HepG2 (cell line): ENCODE measurements around the gene CAMK2G. TPM values are rescaled to one million over a fixed set of nuclear protein-coding genes. Genes with fewer than 3 reads are reported as not detected.

ENCODE experiments used
- CBX5 ChIP-seq: sonication (generic); formaldehyde crosslinking; IDR thresholded peaks from 2 replicates; pipeline ENCODE4 v1.4.0; 2020; ENCODE audit warnings: missing genetic modification reagents, borderline replicate concordance
- KIAA2018 ChIP-seq: sonication (generic); formaldehyde crosslinking; IDR thresholded peaks from 2 replicates; pipeline ENCODE4 v1.5.0; 2020; ENCODE audit warnings: mild to moderate bottlenecking, missing genetic modification reagents, borderline replicate concordance
- MATR3 ChIP-seq: sonication (generic); formaldehyde crosslinking; IDR thresholded peaks from 2 replicates; pipeline ENCODE4 v1.4.0; 2020; ENCODE audit warnings: missing genetic modification reagents
- ZNF136 ChIP-seq: sonication (generic); formaldehyde crosslinking; IDR thresholded peaks from 2 replicates; pipeline ENCODE4 v1.8.1; 2022; ENCODE audit warnings: low read depth, mild to moderate bottlenecking, moderate library complexity, missing genetic modification reagents
- ZNF468 ChIP-seq: sonication (generic); formaldehyde crosslinking; IDR thresholded peaks from 2 replicates; pipeline ENCODE4 v1.8.0; 2022; ENCODE audit warnings: mild to moderate bottlenecking, moderate library complexity, missing genetic modification reagents
- ZNF7 ChIP-seq: IDR thresholded peaks from 2 replicates; pipeline ENCODE4 v1.6.1; 2016; ENCODE audit warnings: missing biosample characterization, missing genetic modification reagents
- ZNF766 ChIP-seq: sonication (generic); formaldehyde crosslinking; IDR thresholded peaks from 2 replicates; pipeline ENCODE4 v1.5.0; 2020; ENCODE audit warnings: missing genetic modification reagents, borderline replicate concordance
- polyA plus RNA-seq, 8 experiments: library from polyadenylated mRNA; depleted of rRNA in 3 of 8; stranded (reverse) in 7 of 8; unstranded in 1 of 8; fragments of >200 nt; fragmentation: Illumina TruSeq in 4 of 8; extraction: Trizol in 4 of 8; gene quantifications; 2 replicates each; pipeline versions ENCODE4 v1.2.1 to v1.2.3, GENCODE V29; 2011 to 2016; ENCODE audit warnings: low read depth in 4 of 8, missing spikeins in 1 of 8, mixed read lengths in 1 of 8; ENCODE audit not compliant: insufficient read depth in 1 of 8
- total RNA-seq, 5 experiments: library from RNA; depleted of rRNA; stranded (reverse); fragments of >200 nt; fragmentation: Illumina TruSeq; extraction: Trizol; gene quantifications; 2 replicates each; pipeline ENCODE4 v1.2.3, GENCODE V29; 2016; ENCODE audit warnings: low read depth in 1 of 5
- TF ChIP-seq, protein P1 (sequence below): sonication (generic); formaldehyde crosslinking; IDR thresholded peaks from 2 replicates; pipeline ENCODE4 v1.8.1; 2022; ENCODE audit warnings: low read depth, mild to moderate bottlenecking, missing genetic modification reagents
- TF ChIP-seq, protein P2 (sequence below): fragments of 450-650 bp; IDR thresholded peaks from 2 replicates; pipeline ENCODE4 v1.6.1; 2017; ENCODE audit warnings: mild to moderate bottlenecking
- TF ChIP-seq, protein P3 (sequence below): sonication (generic); formaldehyde crosslinking; IDR thresholded peaks from 2 replicates; pipeline ENCODE4 v1.4.0; 2020; ENCODE audit warnings: missing genetic modification reagents; ENCODE audit errors: not compliant biosample characterization
- TF ChIP-seq, protein P4 (sequence below): IDR thresholded peaks from 2 replicates; pipeline ENCODE4 v1.6.1; 2016; ENCODE audit warnings: missing biosample characterization, missing genetic modification reagents, low read depth

The CAMK2G gene
- total and polyA plus RNA-seq, 2 of the 13 experiments (the other 11 are each of a cell fraction or from before 2014, with no cell fraction given), result 15.9 to 18.8 TPM

- TF ChIP-seq CBX5 (CRISPR knock-in tag) (no peak), MATR3 (CRISPR knock-in tag) (no peak), KIAA2018 (CRISPR knock-in tag) (no peak), ZNF7 (CRISPR knock-in tag) (no peak), ZNF766 (no peak), ZNF468 (CRISPR knock-in tag) (no peak), ZNF136 (CRISPR knock-in tag) (no peak)
- TF ChIP-seq, protein P1, sequence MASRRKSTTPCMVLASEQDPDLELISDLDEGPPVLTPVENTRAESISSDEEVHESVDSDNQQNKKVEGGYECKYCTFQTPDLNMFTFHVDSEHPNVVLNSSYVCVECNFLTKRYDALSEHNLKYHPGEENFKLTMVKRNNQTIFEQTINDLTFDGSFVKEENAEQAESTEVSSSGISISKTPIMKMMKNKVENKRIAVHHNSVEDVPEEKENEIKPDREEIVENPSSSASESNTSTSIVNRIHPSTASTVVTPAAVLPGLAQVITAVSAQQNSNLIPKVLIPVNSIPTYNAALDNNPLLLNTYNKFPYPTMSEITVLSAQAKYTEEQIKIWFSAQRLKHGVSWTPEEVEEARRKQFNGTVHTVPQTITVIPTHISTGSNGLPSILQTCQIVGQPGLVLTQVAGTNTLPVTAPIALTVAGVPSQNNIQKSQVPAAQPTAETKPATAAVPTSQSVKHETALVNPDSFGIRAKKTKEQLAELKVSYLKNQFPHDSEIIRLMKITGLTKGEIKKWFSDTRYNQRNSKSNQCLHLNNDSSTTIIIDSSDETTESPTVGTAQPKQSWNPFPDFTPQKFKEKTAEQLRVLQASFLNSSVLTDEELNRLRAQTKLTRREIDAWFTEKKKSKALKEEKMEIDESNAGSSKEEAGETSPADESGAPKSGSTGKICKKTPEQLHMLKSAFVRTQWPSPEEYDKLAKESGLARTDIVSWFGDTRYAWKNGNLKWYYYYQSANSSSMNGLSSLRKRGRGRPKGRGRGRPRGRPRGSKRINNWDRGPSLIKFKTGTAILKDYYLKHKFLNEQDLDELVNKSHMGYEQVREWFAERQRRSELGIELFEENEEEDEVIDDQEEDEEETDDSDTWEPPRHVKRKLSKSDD (CRISPR knock-in tag), result no peak
- TF ChIP-seq, protein P2, sequence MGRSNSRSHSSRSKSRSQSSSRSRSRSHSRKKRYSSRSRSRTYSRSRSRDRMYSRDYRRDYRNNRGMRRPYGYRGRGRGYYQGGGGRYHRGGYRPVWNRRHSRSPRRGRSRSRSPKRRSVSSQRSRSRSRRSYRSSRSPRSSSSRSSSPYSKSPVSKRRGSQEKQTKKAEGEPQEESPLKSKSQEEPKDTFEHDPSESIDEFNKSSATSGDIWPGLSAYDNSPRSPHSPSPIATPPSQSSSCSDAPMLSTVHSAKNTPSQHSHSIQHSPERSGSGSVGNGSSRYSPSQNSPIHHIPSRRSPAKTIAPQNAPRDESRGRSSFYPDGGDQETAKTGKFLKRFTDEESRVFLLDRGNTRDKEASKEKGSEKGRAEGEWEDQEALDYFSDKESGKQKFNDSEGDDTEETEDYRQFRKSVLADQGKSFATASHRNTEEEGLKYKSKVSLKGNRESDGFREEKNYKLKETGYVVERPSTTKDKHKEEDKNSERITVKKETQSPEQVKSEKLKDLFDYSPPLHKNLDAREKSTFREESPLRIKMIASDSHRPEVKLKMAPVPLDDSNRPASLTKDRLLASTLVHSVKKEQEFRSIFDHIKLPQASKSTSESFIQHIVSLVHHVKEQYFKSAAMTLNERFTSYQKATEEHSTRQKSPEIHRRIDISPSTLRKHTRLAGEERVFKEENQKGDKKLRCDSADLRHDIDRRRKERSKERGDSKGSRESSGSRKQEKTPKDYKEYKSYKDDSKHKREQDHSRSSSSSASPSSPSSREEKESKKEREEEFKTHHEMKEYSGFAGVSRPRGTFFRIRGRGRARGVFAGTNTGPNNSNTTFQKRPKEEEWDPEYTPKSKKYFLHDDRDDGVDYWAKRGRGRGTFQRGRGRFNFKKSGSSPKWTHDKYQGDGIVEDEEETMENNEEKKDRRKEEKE, result no peak
- TF ChIP-seq, protein P3, sequence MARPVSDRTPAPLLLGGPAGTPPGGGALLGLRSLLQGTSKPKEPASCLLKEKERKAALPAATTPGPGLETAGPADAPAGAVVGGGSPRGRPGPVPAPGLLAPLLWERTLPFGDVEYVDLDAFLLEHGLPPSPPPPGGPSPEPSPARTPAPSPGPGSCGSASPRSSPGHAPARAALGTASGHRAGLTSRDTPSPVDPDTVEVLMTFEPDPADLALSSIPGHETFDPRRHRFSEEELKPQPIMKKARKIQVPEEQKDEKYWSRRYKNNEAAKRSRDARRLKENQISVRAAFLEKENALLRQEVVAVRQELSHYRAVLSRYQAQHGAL (CRISPR knock-in tag), result no peak
- TF ChIP-seq, protein P4, sequence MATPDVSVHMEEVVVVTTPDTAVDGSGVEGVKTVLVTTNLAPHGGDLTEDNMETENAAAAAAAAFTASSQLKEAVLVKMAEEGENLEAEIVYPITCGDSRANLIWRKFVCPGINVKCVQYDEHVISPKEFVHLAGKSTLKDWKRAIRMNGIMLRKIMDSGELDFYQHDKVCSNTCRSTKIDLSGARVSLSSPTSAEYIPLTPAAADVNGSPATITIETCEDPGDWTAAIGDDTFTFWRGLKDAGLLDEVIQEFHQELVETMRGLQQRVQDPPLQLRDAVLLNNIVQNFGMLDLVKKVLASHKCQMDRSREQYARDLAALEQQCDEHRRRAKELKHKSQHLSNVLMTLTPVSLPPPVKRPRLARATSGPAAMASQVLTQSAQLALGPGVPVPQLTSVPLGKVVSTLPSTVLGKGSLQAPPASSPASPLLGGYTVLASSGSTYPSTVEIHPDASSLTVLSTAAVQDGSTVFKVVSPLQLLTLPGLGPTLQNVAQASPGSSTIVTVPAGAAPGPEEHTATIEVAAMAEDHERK (CRISPR knock-in tag), result no peak
Observed at GRCh38 chr10:73910401-73910763, 36.0 kb upstream of the CAMK2G start (continued).
